Vagina (tissue), 2 donors: Measurements from ENCODE around the gene MGLL. TPM values are rescaled to one million over a fixed set of nuclear protein-coding genes. Genes with fewer than 3 reads are reported as not detected.

Experiments
- DNase-seq, 2 donors: peaks; one replicate each; pipeline ENCODE4 v3.0.0-alpha.2; 2017; ENCODE audit errors: extremely low spot score in 2 of 2
- H3K27ac ChIP-seq: fragments of 200-600 bp; sonication (generic); one replicate; pipeline ENCODE4 v1.5.1; 2019
- H3K27me3 ChIP-seq: fragments of 200-600 bp; sonication (generic); one replicate; pipeline ENCODE4 v1.5.1; 2019
- H3K36me3 ChIP-seq, 2 donors: fragments of 200-600 bp; sonication (generic); one replicate each; pipeline ENCODE4 v1.5.1; 2017 to 2019
- H3K4me1 ChIP-seq: fragments of 200-600 bp; sonication (generic); one replicate; pipeline ENCODE4 v1.5.1; 2019
- H3K4me3 ChIP-seq, 2 donors: fragments of 200-600 bp; sonication (generic); 1 replicate in 1 of 2; 2 replicates in 1 of 2; pipeline ENCODE4 v1.5.1; 2016 to 2019
- H3K9me3 ChIP-seq: fragments of 200-600 bp; sonication (generic); one replicate; pipeline ENCODE4 v1.5.1; 2019
- POLR2A ChIP-seq, 2 donors: fragments of 450-650 bp; IDR thresholded peaks; one replicate each; pipeline ENCODE4 v1.6.1; 2017; ENCODE audit warnings: antibody characterized with exemption in 2 of 2, mild to moderate bottlenecking in 2 of 2, moderate library complexity in 2 of 2
- POLR2AphosphoS5 ChIP-seq, 2 donors: sonication (generic); formaldehyde crosslinking; IDR thresholded peaks; one replicate each; pipeline ENCODE4 v1.9.0; 2017; ENCODE audit warnings: antibody characterized with exemption in 2 of 2, mild to moderate bottlenecking in 2 of 2, low read depth in 1 of 2; ENCODE audit not compliant: insufficient read depth in 1 of 2
- intact Hi-C: fragments of 100-400 bp; cut with DNase I; formaldehyde crosslinking; loops from one replicate; pipeline ENCODE4 v1.15.1; 2023
- total RNA-seq: library from RNA; depleted of rRNA; stranded (reverse); fragments of >200 nt; gene quantifications from one replicate; pipeline ENCODE4 v1.2.3, GENCODE V29; 2016
- TF ChIP-seq, protein P1 (sequence below), 3 experiments: fragments of 450-650 bp in 2 of 3; fragments of 200-600 bp in 1 of 3; sonication (generic) in 1 of 3; IDR thresholded peaks; one replicate each; pipeline ENCODE4 v1.5.1; 2017 to 2019; ENCODE audit warnings: antibody characterized with exemption in 3 of 3, mild to moderate bottlenecking in 2 of 3, moderate library complexity in 2 of 3

MGLL gene
- total RNA-seq, 1 donor from 2014 or later, result 35.6 TPM

- Histone ChIP-seq H3K4me1 (peaks cover 20% of the 10 kb centered on the region), H3K36me3 (no peaks in the 10 kb centered on the region), H3K27me3 (no peaks in the 10 kb centered on the region), H3K4me3 (no peak overlapping the region), H3K9me3 (no peaks in the 10 kb centered on the region), H3K27ac (no peak overlapping the region)
- intact Hi-C loops, result no loop called here
- DNase-seq, result no peak
- TF ChIP-seq POLR2A (IDR thresholded peaks at IDR 0.05) (no peak), POLR2AphosphoS5 (IDR thresholded peaks at IDR 0.05; ENCODE audit: insufficient read depth in 1 of 2, low read depth in 1 of 2) (no peak)
- TF ChIP-seq, protein P1, sequence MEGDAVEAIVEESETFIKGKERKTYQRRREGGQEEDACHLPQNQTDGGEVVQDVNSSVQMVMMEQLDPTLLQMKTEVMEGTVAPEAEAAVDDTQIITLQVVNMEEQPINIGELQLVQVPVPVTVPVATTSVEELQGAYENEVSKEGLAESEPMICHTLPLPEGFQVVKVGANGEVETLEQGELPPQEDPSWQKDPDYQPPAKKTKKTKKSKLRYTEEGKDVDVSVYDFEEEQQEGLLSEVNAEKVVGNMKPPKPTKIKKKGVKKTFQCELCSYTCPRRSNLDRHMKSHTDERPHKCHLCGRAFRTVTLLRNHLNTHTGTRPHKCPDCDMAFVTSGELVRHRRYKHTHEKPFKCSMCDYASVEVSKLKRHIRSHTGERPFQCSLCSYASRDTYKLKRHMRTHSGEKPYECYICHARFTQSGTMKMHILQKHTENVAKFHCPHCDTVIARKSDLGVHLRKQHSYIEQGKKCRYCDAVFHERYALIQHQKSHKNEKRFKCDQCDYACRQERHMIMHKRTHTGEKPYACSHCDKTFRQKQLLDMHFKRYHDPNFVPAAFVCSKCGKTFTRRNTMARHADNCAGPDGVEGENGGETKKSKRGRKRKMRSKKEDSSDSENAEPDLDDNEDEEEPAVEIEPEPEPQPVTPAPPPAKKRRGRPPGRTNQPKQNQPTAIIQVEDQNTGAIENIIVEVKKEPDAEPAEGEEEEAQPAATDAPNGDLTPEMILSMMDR (IDR thresholded peaks at IDR 0.05), result no peak
These were observed 25.5 kb downstream of the MGLL start for GRCh38 chr3:127796831-127797150.

GRCh38 chr3:127796045-127796830 lies 26.1 kb downstream of the MGLL start:
- H3K4me1 ChIP-seq, result peaks cover 25% of the 10 kb centered on the region
- TF ChIP-seq, protein P1 (IDR thresholded peaks at IDR 0.05), result no peak
- TF ChIP-seq POLR2AphosphoS5 (IDR thresholded peaks at IDR 0.05; ENCODE audit: insufficient read depth in 1 of 2, low read depth in 1 of 2), result no peak
- no peak for TF ChIP-seq POLR2A (IDR thresholded peaks at IDR 0.05)
- H3K9me3 ChIP-seq, result no peaks in the 10 kb centered on the region
- no peaks in the 10 kb centered on the region for H3K36me3 ChIP-seq
- H3K27me3 ChIP-seq, result no peaks in the 10 kb centered on the region
- DNase-seq, result no peak
- H3K4me3 ChIP-seq, result no peak overlapping the region
- H3K27ac ChIP-seq, result no peak overlapping the region
- intact Hi-C loops, result no loop called here

DNA sequence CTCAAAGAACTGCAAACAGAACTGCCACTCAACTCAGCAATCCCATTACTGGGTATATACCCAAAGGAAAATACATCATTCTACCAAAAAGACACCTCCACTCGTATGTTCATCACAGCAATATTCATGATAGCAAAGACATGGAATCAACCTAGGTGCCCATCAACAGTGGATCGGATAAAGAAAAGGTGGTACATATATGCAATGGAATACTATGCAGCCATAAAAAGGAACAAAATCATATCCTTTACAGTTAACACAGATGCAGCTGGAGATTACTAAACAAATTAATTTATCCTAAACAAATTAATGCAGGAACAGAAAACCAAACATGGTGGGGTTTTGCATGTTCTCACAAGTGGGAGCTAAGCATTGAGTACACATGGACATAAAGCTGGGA lies 27.3 kb downstream of the MGLL start:
- H3K4me3 ChIP-seq, result no peak overlapping the region
- no peak overlapping the region for H3K27ac ChIP-seq
- no peaks in the 10 kb centered on the region for H3K27me3 ChIP-seq
- DNase-seq, result no peak
- intact Hi-C loops, result no loop called here
- peaks cover 37% of the 10 kb centered on the region for H3K4me1 ChIP-seq
- no peaks in the 10 kb centered on the region for H3K9me3 ChIP-seq
- no peaks in the 10 kb centered on the region for H3K36me3 ChIP-seq
- TF ChIP-seq POLR2AphosphoS5 (IDR thresholded peaks at IDR 0.05; ENCODE audit: insufficient read depth in 1 of 2, low read depth in 1 of 2) (no peak), POLR2A (IDR thresholded peaks at IDR 0.05) (no peak)
- TF ChIP-seq, protein P1 (IDR thresholded peaks at IDR 0.05), result no peak

DNA sequence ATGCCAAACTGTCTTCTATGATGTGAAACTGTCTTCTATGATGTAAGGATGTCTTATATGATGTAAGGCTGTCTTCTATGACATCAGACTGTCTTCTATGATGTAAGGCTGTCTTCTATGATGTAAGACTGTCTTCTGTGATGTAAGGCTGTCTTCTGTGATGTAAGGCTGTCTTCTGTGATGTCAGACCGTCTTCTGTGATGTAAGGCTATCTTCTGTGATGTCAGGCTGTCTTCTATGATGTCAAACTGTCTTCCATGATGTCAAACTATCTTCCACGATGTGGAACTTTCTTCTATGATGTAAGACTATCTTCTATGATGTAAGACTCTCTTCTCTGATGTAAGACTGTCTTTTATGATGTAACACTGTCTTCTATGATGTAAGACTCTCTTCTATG lies 27.9 kb downstream of the MGLL start:
- TF ChIP-seq POLR2AphosphoS5 (IDR thresholded peaks at IDR 0.05; ENCODE audit: insufficient read depth in 1 of 2, low read depth in 1 of 2) (no peak), POLR2A (IDR thresholded peaks at IDR 0.05) (no peak)
- TF ChIP-seq, protein P1 (IDR thresholded peaks at IDR 0.05), result no peak
- no peak for DNase-seq
- Histone ChIP-seq H3K36me3 (no peaks in the 10 kb centered on the region), H3K4me3 (no peak overlapping the region), H3K9me3 (no peaks in the 10 kb centered on the region), H3K27ac (no peak overlapping the region), H3K4me1 (peaks cover 37% of the 10 kb centered on the region), H3K27me3 (no peaks in the 10 kb centered on the region)
- intact Hi-C loops, result no loop called here

DNA sequence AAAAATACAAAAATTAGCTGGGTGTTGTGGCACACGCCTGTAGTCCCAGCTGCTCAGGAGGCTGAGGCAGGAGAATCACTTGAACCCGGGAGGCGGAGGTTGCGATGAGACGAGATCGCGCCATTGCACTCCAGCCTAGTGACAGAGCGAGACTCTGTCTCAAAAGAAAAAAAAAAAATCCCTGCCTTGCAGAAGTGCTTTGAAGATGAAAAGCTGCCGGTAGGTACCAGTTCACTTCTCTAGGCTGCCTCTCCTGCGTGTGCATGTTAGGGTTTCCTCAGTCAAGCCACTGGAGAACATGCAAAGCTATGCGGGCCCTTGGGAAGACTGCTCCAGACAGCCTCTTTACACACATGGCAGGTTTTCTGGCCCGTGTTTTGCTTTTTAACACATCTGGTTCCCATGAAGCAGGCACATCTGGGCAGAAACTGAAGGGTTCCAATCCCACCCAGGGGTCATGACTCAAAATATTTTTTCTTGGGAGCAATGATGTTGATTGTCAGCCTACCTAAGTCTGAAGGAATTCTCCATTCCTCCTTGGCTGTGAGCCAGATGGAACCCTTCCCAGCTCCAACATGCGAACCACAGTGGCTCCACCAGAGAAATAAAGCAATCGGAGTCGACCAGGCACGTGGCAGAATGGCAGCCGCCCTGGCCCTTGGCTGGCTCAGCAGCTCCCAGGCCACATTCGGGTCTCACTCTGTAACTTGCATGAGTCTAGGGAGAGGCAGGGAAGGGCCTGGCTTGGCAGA lies 29.6 kb downstream of the MGLL start:
- Histone ChIP-seq H3K4me1 (peaks cover 42% of the 10 kb centered on the region), H3K4me3 (no peak overlapping the region), H3K36me3 (no peaks in the 10 kb centered on the region), H3K27me3 (no peaks in the 10 kb centered on the region), H3K27ac (peak overlapping the region; percentile 65), H3K9me3 (no peaks in the 10 kb centered on the region)
- intact Hi-C loops, result no loop called here
- no peak for DNase-seq
- TF ChIP-seq POLR2AphosphoS5 (IDR thresholded peaks at IDR 0.05; ENCODE audit: insufficient read depth in 1 of 2, low read depth in 1 of 2) (no peak), POLR2A (IDR thresholded peaks at IDR 0.05) (no peak)
- TF ChIP-seq, protein P1 (IDR thresholded peaks at IDR 0.05), result no peak
